Kidney (tissue), 14 donors: ENCODE measurements around the gene ZDHHC18. TPM values are rescaled to one million over a fixed set of nuclear protein-coding genes. Genes with fewer than 3 reads are reported as not detected.
"Not testable (repeated sequence)": the region's sequence is repeated elsewhere in the genome, so short reads cannot be mapped to it uniquely, and the experiment has no call there.

Source experiments
- DNase-seq, 5 donors: peaks; one replicate each; pipeline ENCODE4 v3.0.0-alpha.2; 2013 to 2020
- FAIRE-seq: peaks from 2 replicates; lab custom pipeline; 2012; peaks lifted over from hg19 to GRCh38; lab: Jason Lieb, UNC
- H3K27ac ChIP-seq, 2 donors: one replicate each; pipeline ENCODE4 v1.7.0; 2013; ENCODE audit warnings: low read depth in 2 of 2, low read length in 2 of 2, inconsistent platforms in 1 of 2
- H3K27me3 ChIP-seq: one replicate; pipeline ENCODE4 v1.7.1; 2013; ENCODE audit warnings: low read length, inconsistent platforms; ENCODE audit not compliant: control insufficient read depth, insufficient read depth
- H3K36me3 ChIP-seq, 3 donors: one replicate each; pipeline versions ENCODE4 v1.7.0 to v1.7.1; 2013; ENCODE audit warnings: low read length in 3 of 3, control low read depth in 1 of 3, inconsistent platforms in 1 of 3; ENCODE audit not compliant: insufficient read depth in 3 of 3, control insufficient read depth in 2 of 3
- H3K4me1 ChIP-seq, 3 donors: one replicate each; pipeline versions ENCODE4 v1.7.0 to v1.7.1; 2013; ENCODE audit warnings: low read length in 3 of 3, inconsistent platforms in 1 of 3, low read depth in 1 of 3; ENCODE audit not compliant: control insufficient read depth in 2 of 3, insufficient read depth in 2 of 3
- H3K4me3 ChIP-seq, 3 donors: one replicate each; pipeline versions ENCODE4 v1.7.0 to v1.8.1; 2013; ENCODE audit warnings: low read length in 3 of 3, control low read depth in 1 of 3, inconsistent platforms in 1 of 3
- H3K9ac ChIP-seq, 3 donors: one replicate each; pipeline versions ENCODE4 v1.7.0 to v1.7.1; 2013; ENCODE audit warnings: low read length in 3 of 3, control low read depth in 1 of 3, inconsistent platforms in 1 of 3
- H3K9me3 ChIP-seq, 3 donors: one replicate each; pipeline versions ENCODE4 v1.7.0 to v1.7.1; 2013; ENCODE audit warnings: low read length in 3 of 3, control low read depth in 1 of 3, inconsistent platforms in 1 of 3; ENCODE audit not compliant: control insufficient read depth in 2 of 3, insufficient read depth in 1 of 3
- CTCF ChIP-seq: IDR thresholded peaks from 3 replicates; pipeline ENCODE4 v1.5.1; 2012; ENCODE audit warnings: mild to moderate bottlenecking, moderate library complexity, borderline replicate concordance; ENCODE audit not compliant: insufficient read depth; ENCODE audit errors: extremely low read depth
- intact Hi-C: fragments of 100-400 bp; cut with DNase I; formaldehyde crosslinking; loops from one replicate; pipeline ENCODE4 v1.11.1; 2022
- polyA plus RNA-seq: library from polyadenylated mRNA; stranded (reverse); fragments of 350-450 nt; fragmentation: Illumina TruSeq; extraction: RNeasy Lipid Tissue Mini Kit (QIAGEN cat#74804); gene quantifications from one replicate; pipeline ENCODE4 v1.2.3, GENCODE V29; 2014; ENCODE audit warnings: low read depth, low replicate concordance; ENCODE audit not compliant: insufficient read depth
- total RNA-seq: library from RNA; stranded (reverse); fragmentation: NEBNext Ultra II Directional; extraction: Animal tissue kit (Norgen Biotek cat#: 25700); gene quantifications from one replicate; pipeline ENCODE4 v1.2.1, GENCODE V29; 2021
- donor health status: control.
- donor health status: control.
- donor health status: control.
- donor health status: control.
- donor health status: control.
- donor health status: DM: yes; HTN: yes; CAD: no.
- donor health status: Normal renal cell carcinoma (clear cell type).

Gene ZDHHC18
- total and polyA plus RNA-seq, 2 donors from 2014 or later, result 6.7 to 15.6 TPM

- Histone ChIP-seq H3K9me3 (no peaks in the 10 kb centered on the region), H3K27ac (no peak overlapping the region)
- intact Hi-C loops, result no loop called here
Measured at GRCh38 chr1:26844424-26845196, 18.1 kb downstream of the ZDHHC18 start.

GRCh38 chr1:26847826-26848225, 21.3 kb downstream of the ZDHHC18 start:
- H3K4me1 ChIP-seq, H3K9ac ChIP-seq, FAIRE-seq, DNase-seq, H3K27ac ChIP-seq, H3K9me3 ChIP-seq, H3K27me3 ChIP-seq, intact Hi-C loops, H3K4me3 ChIP-seq: not testable (repeated sequence)
- peaks cover 0 to 29% (median 15%) of the 10 kb centered on the region in 3 donors for H3K36me3 ChIP-seq

More at GRCh38 chr1:26844424-26845196, 18.1 kb downstream of the ZDHHC18 start:
- H3K27me3 ChIP-seq, result no peaks in the 10 kb centered on the region
- H3K9ac ChIP-seq, result no peak overlapping the region
- peaks cover 0 to 17% (median 0%) of the 10 kb centered on the region in 3 donors for H3K36me3 ChIP-seq
- no peak for TF ChIP-seq CTCF
- FAIRE-seq, result no peak
- no peak for DNase-seq
- H3K4me1 ChIP-seq, result peaks cover 0 to 4% (median 0%) of the 10 kb centered on the region in 3 donors
- H3K4me3 ChIP-seq, result no peak overlapping the region

- no peak for TF ChIP-seq CTCF
- FAIRE-seq (no peak), DNase-seq (no peak)
- Histone ChIP-seq H3K4me1 (peaks cover 0 to 4% (median 0%) of the 10 kb centered on the region in 3 donors), H3K9me3 (no peaks in the 10 kb centered on the region), H3K27me3 (no peaks in the 10 kb centered on the region), H3K9ac (no peak overlapping the region), H3K36me3 (peaks cover 0 to 28% (median 15%) of the 10 kb centered on the region in 3 donors), H3K27ac (no peak overlapping the region), H3K4me3 (no peak overlapping the region)
- intact Hi-C loops, result no loop called here
Measured at GRCh38 chr1:26848499-26848898, 22.0 kb downstream of the ZDHHC18 start.

GRCh38 chr1:26848941-26849774, 22.7 kb downstream of the ZDHHC18 start:
- Histone ChIP-seq H3K27me3 (no peaks in the 10 kb centered on the region), H3K4me3 (no peak overlapping the region), H3K27ac (no peak overlapping the region), H3K4me1 (peaks cover 0 to 4% (median 0%) of the 10 kb centered on the region in 3 donors), H3K36me3 (peaks cover 0 to 29% (median 17%) of the 10 kb centered on the region in 3 donors), H3K9me3 (no peaks in the 10 kb centered on the region), H3K9ac (peak overlapping the region in 1 of 3 donors; percentile 30)
- intact Hi-C loops, result no loop called here
- TF ChIP-seq CTCF, result no peak
- FAIRE-seq (no peak), DNase-seq (peak in 1 of 5 donors; percentile 96)
